ENCODE measurements around the gene ERG. TPM values are rescaled to one million over a fixed set of nuclear protein-coding genes. Genes with fewer than 3 reads are reported as not detected.

ERG gene
- total and polyA plus RNA-seq, 12 donors: 9.5 to 30.5 (median 16.0) TPM

DNA sequence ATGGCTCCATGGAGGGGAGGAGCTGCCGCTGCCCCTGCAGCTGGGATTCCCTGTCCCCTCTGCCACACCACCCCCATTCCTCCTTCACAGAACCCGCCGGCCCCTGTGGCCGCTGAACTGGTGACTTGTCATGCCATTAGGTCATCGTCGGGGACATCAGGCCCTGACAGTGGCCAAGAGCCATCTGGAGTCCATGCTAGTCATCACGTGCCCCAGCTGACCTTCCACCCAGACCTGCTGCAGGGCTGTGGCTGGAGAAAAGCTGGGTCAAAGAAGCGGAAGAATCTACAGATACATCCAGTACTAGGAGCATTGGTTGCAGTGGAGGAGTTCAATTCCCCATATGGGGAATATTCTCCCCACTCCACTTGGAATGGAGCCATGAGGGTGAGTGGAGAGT is 163.4 kb downstream of the ERG start:
- no peaks in the 10 kb centered on the region for H3K27me3 ChIP-seq
- no peak overlapping the region for H3K27ac ChIP-seq
- TF ChIP-seq, protein P1, sequence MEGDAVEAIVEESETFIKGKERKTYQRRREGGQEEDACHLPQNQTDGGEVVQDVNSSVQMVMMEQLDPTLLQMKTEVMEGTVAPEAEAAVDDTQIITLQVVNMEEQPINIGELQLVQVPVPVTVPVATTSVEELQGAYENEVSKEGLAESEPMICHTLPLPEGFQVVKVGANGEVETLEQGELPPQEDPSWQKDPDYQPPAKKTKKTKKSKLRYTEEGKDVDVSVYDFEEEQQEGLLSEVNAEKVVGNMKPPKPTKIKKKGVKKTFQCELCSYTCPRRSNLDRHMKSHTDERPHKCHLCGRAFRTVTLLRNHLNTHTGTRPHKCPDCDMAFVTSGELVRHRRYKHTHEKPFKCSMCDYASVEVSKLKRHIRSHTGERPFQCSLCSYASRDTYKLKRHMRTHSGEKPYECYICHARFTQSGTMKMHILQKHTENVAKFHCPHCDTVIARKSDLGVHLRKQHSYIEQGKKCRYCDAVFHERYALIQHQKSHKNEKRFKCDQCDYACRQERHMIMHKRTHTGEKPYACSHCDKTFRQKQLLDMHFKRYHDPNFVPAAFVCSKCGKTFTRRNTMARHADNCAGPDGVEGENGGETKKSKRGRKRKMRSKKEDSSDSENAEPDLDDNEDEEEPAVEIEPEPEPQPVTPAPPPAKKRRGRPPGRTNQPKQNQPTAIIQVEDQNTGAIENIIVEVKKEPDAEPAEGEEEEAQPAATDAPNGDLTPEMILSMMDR (IDR thresholded peaks at IDR 0.05): no peak
- DNase-seq (peak in 1 of 2 donors; percentile 18), ATAC-seq (peak in 2 of 8 donors; percentile 38 to 54)
- H3K4me3 ChIP-seq: no peak overlapping the region
- H3K4me1 ChIP-seq: peaks cover 0 to 4% (median 0%) of the 10 kb centered on the region in 9 donors
- WGBS, 2 donors: 79 to 86% methylated on average over 8 of the region's 8 CpGs
- intact Hi-C loops (cut with DNase I): no loop called here
- H3K9me3 ChIP-seq: no peaks in the 10 kb centered on the region
- H3K36me3 ChIP-seq: no peaks in the 10 kb centered on the region

- no peaks in the 10 kb centered on the region for H3K9me3 ChIP-seq
- H3K36me3 ChIP-seq: no peaks in the 10 kb centered on the region
- H3K27ac ChIP-seq: no peak overlapping the region
- H3K27me3 ChIP-seq: no peaks in the 10 kb centered on the region
- H3K4me1 ChIP-seq: peaks cover 0 to 4% (median 0%) of the 10 kb centered on the region in 9 donors
- DNase-seq (peak in 1 of 2 donors; percentile 40), ATAC-seq (peak in 6 of 8 donors; percentile 29 to 55 (median 51))
- 72 to 79% methylated on average over 8 of the region's 8 CpGs for WGBS, 2 donors
- intact Hi-C loops (cut with DNase I): no loop called here
- H3K4me3 ChIP-seq: no peak overlapping the region
- TF ChIP-seq, protein P1 (IDR thresholded peaks at IDR 0.05): peak in 6 of 9 donors; percentile 22 to 46 (median 40)
Observed at GRCh38 chr21:38333301-38334272, 164.7 kb downstream of the ERG start.

GRCh38 chr21:38330666-38331065 is 167.6 kb downstream of the ERG start:
- H3K27ac ChIP-seq: no peak overlapping the region
- intact Hi-C loops (cut with DNase I): no loop called here
- no peak for DNase-seq
- peaks cover 0 to 11% (median 0%) of the 10 kb centered on the region in 9 donors for H3K4me1 ChIP-seq
- ATAC-seq: no peak
- no peaks in the 10 kb centered on the region for H3K9me3 ChIP-seq
- H3K4me3 ChIP-seq: no peak overlapping the region
- no peaks in the 10 kb centered on the region for H3K36me3 ChIP-seq
- H3K27me3 ChIP-seq: peaks cover 0 to 6% (median 0%) of the 10 kb centered on the region in 7 donors
- 89 to 90% methylated on average over 2 of the region's 2 CpGs for WGBS, 2 donors
- TF ChIP-seq, protein P1 (IDR thresholded peaks at IDR 0.05): no peak

Other genes with a start within 250 kb of the ERG start
- 1 to 10 TPM in 1 of 10 donors, under 1 TPM in 8, not detected in 1; 0.39 to 2.1 (median 0.49) TPM for gene KCNJ15, start 241.5 kb downstream of the ERG start, total RNA-seq
- gene KCNJ15, start 241.5 kb downstream of the ERG start, polyA plus RNA-seq: under 1 TPM in 1 of 2 donors, not detected in 1; 0.10 TPM

Measured in heart right ventricle (tissue), 16 donors.